HCT116 (cell line): ENCODE results near the gene UMPS. TPM values are rescaled to one million over a fixed set of nuclear protein-coding genes. Genes with fewer than 3 reads are reported as not detected.
"Not testable (repeated sequence)": the region's sequence is repeated elsewhere in the genome, so short reads cannot be mapped to it uniquely, and the experiment has no call there.

ENCODE experiments used
- ATAC-seq: fragments of 200-7000 bp; cut with Tn5 transposase; 2 replicates; pipeline ENCODE4 v1.9.1; 2020; ENCODE audit warnings: mild to moderate bottlenecking, moderate library complexity
- BruUV-seq: library from RNA; stranded (reverse); fragments of 400-500 nt; replicated peaks from 2 replicates; lab custom pipeline; 2021; lab: Mats Ljungman, UMichigan
- CTCF ChIA-PET: fragments of 300-600 bp; sonication (Branson Sonifier 250); formaldehyde crosslinking; loops from one replicate; lab custom pipeline; 2021; ENCODE audit warnings: antibody characterized with exemption; lab: Charles Lee
- POLR2A ChIA-PET: fragments of 300-600, 350-600 bp; sonication (Branson Sonifier 250); formaldehyde crosslinking; loops from one replicate; lab custom pipeline; 2021; ENCODE audit warnings: antibody characterized with exemption; lab: Charles Lee
- RAD21 ChIA-PET, 2 experiments: fragments of 300-600 bp; sonication (Branson Sonifier 250); formaldehyde crosslinking; loops; one replicate each; lab custom pipeline; 2023; ENCODE audit warnings: low total read pairs in 2 of 2; ENCODE audit not compliant: uncharacterized antibody in 2 of 2, unreplicated experiment in 2 of 2, low non-redundant PET in 1 of 2; lab: Charles Lee
- DNase-seq: peaks from one replicate; pipeline ENCODE4 v3.0.0-alpha.2; 2010; ENCODE audit warnings: low read depth, low spot score
- H2AFZ ChIP-seq: fragments of 200-600 bp; shearing (Covaris generic), sonication (generic); 2 replicates; pipeline ENCODE4 v1.6.1; 2017; ENCODE audit warnings: low read depth, mixed run types, mixed read lengths, antibody characterized with exemption, low read length; ENCODE audit not compliant: poor library complexity, severe bottlenecking
- H3K27ac ChIP-seq: 2 replicates; pipeline ENCODE4 v1.5.1; 2012; ENCODE audit warnings: low read depth, low read length
- H3K27me3 ChIP-seq: fragments of 200-600 bp; sonication (generic); 2 replicates; pipeline ENCODE4 v1.6.1; 2016; ENCODE audit warnings: mixed run types, low read length, mixed read lengths; ENCODE audit not compliant: insufficient read depth
- H3K36me3 ChIP-seq, 2 experiments: fragments of 200-500 bp in 1 of 2; fragments of 200-600 bp in 1 of 2; sonication (Bioruptor generic) in 1 of 2; sonication (generic) in 1 of 2; 2 replicates each; pipeline versions ENCODE4 v1.5.1 to v1.6.1; 2014 to 2016; ENCODE audit warnings: low read length in 2 of 2, inconsistent platforms in 1 of 2, mixed read lengths in 1 of 2, mixed run types in 1 of 2; ENCODE audit not compliant: insufficient read depth in 2 of 2, control insufficient read depth in 1 of 2
- H3K4me1 ChIP-seq, 2 experiments: fragments of 200-600 bp in 1 of 2; sonication (generic) in 1 of 2; 2 replicates each; pipeline versions ENCODE4 v1.5.1 to v1.6.1; 2012 to 2017; ENCODE audit warnings: low read length in 2 of 2, inconsistent platforms in 1 of 2, mild to moderate bottlenecking in 1 of 2, mixed read lengths in 1 of 2, mixed run types in 1 of 2, moderate library complexity in 1 of 2; ENCODE audit not compliant: insufficient read depth in 2 of 2, control insufficient read depth in 1 of 2
- H3K4me2 ChIP-seq: fragments of 200-600 bp; sonication (generic); 2 replicates; pipeline ENCODE4 v1.6.1; 2017; ENCODE audit warnings: mixed run types, low read length, mixed read lengths
- H3K4me3 ChIP-seq, 2 experiments: fragments of 200-600 bp in 1 of 2; sonication (generic) in 1 of 2; replicated peaks in 1 of 2; 2 replicates each; pipeline ENCODE4 v1.5.1; 2011 to 2016; ENCODE audit warnings: low read length in 2 of 2, control low read depth in 1 of 2, low read depth in 1 of 2, mild to moderate bottlenecking in 1 of 2, mixed read lengths in 1 of 2, mixed run types in 1 of 2
- H3K79me2 ChIP-seq: fragments of 200-600 bp; sonication (generic); 2 replicates; pipeline ENCODE4 v1.6.1; 2017; ENCODE audit warnings: mild to moderate bottlenecking, mixed run types, low read length, moderate library complexity, mixed read lengths; ENCODE audit not compliant: insufficient read depth
- H3K9ac ChIP-seq: fragments of 200-600 bp; sonication (generic); 2 replicates; pipeline ENCODE4 v1.6.1; 2016; ENCODE audit warnings: low read length, mixed read lengths
- H3K9me2 ChIP-seq: fragments of 200-600 bp; sonication (generic), shearing (Covaris generic); 2 replicates; pipeline ENCODE4 v1.6.1; 2017; ENCODE audit warnings: mixed run types, mild to moderate bottlenecking, moderate library complexity; ENCODE audit not compliant: insufficient read depth
- H3K9me3 ChIP-seq, 2 experiments: fragments of 200-500 bp in 1 of 2; fragments of 200-600 bp in 1 of 2; sonication (Bioruptor generic) in 1 of 2; sonication (generic) in 1 of 2; 2 replicates each; pipeline ENCODE4 v1.6.1; 2014 to 2017; ENCODE audit warnings: low read length in 2 of 2, mixed read lengths in 2 of 2, inconsistent platforms in 1 of 2, low read depth in 1 of 2, mild to moderate bottlenecking in 1 of 2, mixed run types in 1 of 2, moderate library complexity in 1 of 2; ENCODE audit not compliant: control insufficient read depth in 1 of 2, insufficient read depth in 1 of 2
- H4K20me1 ChIP-seq: fragments of 200-600 bp; sonication (generic), shearing (Covaris generic); 2 replicates; pipeline ENCODE4 v1.6.1; 2017; ENCODE audit warnings: mixed run types, mild to moderate bottlenecking, moderate library complexity; ENCODE audit not compliant: insufficient read depth
- EGR1 ChIP-seq: IDR thresholded peaks from 2 replicates; pipeline ENCODE4 v1.6.1; 2012; ENCODE audit warnings: low read depth
- ELF1 ChIP-seq: IDR thresholded peaks from 2 replicates; pipeline ENCODE4 v1.6.1; 2012; ENCODE audit warnings: low read depth, borderline replicate concordance
- EZH2 ChIP-seq: fragments of 200-600 bp; sonication (generic); IDR thresholded peaks from 2 replicates; pipeline ENCODE4 v1.6.1; 2017; ENCODE audit warnings: antibody characterized with exemption, mixed run types
- FOSL1 ChIP-seq: IDR thresholded peaks from 2 replicates; pipeline ENCODE4 v1.6.1; 2012; ENCODE audit warnings: low read depth
- POLR2A ChIP-seq: IDR thresholded peaks from 2 replicates; pipeline ENCODE4 v1.7.0; 2011; ENCODE audit warnings: borderline replicate concordance; ENCODE audit not compliant: insufficient read depth, insufficient read length; ENCODE audit errors: extremely low read depth
- POLR2AphosphoS5 ChIP-seq: IDR thresholded peaks from 2 replicates; pipeline ENCODE4 v1.6.1; 2011; ENCODE audit warnings: mild to moderate bottlenecking, low read depth, low read length, moderate library complexity
- SRF ChIP-seq: IDR thresholded peaks from 2 replicates; pipeline ENCODE4 v1.6.1; 2012; ENCODE audit warnings: low read depth
- TCF7L2 ChIP-seq: IDR thresholded peaks from 2 replicates; pipeline ENCODE4 v1.7.0; 2011; ENCODE audit warnings: borderline replicate concordance, inconsistent platforms; ENCODE audit not compliant: insufficient read depth, insufficient read length; ENCODE audit errors: extremely low read depth
- ZBTB33 ChIP-seq: IDR thresholded peaks from 2 replicates; pipeline ENCODE4 v1.6.1; 2011; ENCODE audit warnings: mild to moderate bottlenecking, low read length, moderate library complexity; ENCODE audit not compliant: insufficient replicate concordance; ENCODE audit errors: extremely low read depth
- ZFX ChIP-seq: fragments of 450-650 bp; IDR thresholded peaks from 2 replicates; pipeline ENCODE4 v1.6.1; 2017
- ZNF274 ChIP-seq: fragments of 200-500 bp; sonication (Bioruptor generic); IDR thresholded peaks from 2 replicates; pipeline ENCODE4 v1.6.1; 2014; ENCODE audit warnings: mild to moderate bottlenecking, low read depth, low read length, inconsistent platforms
- intact Hi-C: fragments of 100-400 bp; cut with micrococcal nuclease; formaldehyde crosslinking; loops from 2 replicates; pipeline ENCODE4 v1.10.0; 2022
- total RNA-seq: library from RNA; stranded (reverse); gene quantifications from one replicate; pipeline ENCODE4 v1.2.1, GENCODE V29; 2021; ENCODE audit not compliant: unreplicated experiment
- TF ChIP-seq, protein P1 (sequence below), 3 experiments: fragments of 200-600 bp in 1 of 3; sonication (generic) in 1 of 3; IDR thresholded peaks in 2 of 3; conservative IDR thresholded peaks in 1 of 3; 2 replicates each; pipeline ENCODE4 v1.5.1; 2012 to 2017; ENCODE audit warnings: low read depth in 2 of 3, low read length in 2 of 3, antibody characterized with exemption in 1 of 3, borderline replicate concordance in 1 of 3, control low read depth in 1 of 3, mild to moderate bottlenecking in 1 of 3, mixed read lengths in 1 of 3, mixed run types in 1 of 3, moderate library complexity in 1 of 3; ENCODE audit not compliant: insufficient read depth in 1 of 3

The UMPS gene
- total RNA-seq, 1 experiment from 2014 or later: 41.3 TPM

GRCh38 chr3:124752051-124752450, 21.8 kb downstream of the UMPS start:
- Histone ChIP-seq H3K27ac (no peak overlapping the region), H3K9me3 (no peaks in the 10 kb centered on the region), H3K4me2 (no peak overlapping the region), H3K9ac (no peak overlapping the region), H3K79me2 (no peaks in the 10 kb centered on the region), H3K4me3 (no peak overlapping the region), H3K27me3 (no peaks in the 10 kb centered on the region), H3K36me3 (peaks cover 0 to 7% of the 10 kb centered on the region in 2 experiments; a peak in 1 of 4 replicates), H4K20me1 (no peaks in the 10 kb centered on the region), H3K9me2 (no peaks in the 10 kb centered on the region), H2AFZ (no peak overlapping the region), H3K4me1 (no peaks in the 10 kb centered on the region)
- POLR2A ChIA-PET: no interaction called here
- intact Hi-C loops: no loop called here
- RAD21 ChIA-PET: no interaction called here
- TF ChIP-seq ZFX (no peak), EZH2 (no peak), SRF (no peak), TCF7L2 (no peak), ELF1 (no peak), POLR2AphosphoS5 (no peak), ZNF274 (no peak), ZBTB33 (no peak), EGR1 (no peak), FOSL1 (no peak), POLR2A (no peak)
- TF ChIP-seq, protein P1, sequence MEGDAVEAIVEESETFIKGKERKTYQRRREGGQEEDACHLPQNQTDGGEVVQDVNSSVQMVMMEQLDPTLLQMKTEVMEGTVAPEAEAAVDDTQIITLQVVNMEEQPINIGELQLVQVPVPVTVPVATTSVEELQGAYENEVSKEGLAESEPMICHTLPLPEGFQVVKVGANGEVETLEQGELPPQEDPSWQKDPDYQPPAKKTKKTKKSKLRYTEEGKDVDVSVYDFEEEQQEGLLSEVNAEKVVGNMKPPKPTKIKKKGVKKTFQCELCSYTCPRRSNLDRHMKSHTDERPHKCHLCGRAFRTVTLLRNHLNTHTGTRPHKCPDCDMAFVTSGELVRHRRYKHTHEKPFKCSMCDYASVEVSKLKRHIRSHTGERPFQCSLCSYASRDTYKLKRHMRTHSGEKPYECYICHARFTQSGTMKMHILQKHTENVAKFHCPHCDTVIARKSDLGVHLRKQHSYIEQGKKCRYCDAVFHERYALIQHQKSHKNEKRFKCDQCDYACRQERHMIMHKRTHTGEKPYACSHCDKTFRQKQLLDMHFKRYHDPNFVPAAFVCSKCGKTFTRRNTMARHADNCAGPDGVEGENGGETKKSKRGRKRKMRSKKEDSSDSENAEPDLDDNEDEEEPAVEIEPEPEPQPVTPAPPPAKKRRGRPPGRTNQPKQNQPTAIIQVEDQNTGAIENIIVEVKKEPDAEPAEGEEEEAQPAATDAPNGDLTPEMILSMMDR (IDR thresholded peaks at IDR 0.05 in 2 of 3, conservative IDR thresholded peaks at IDR 0.05 in 1 of 3; ENCODE audit: borderline replicate concordance in 1 of 3, insufficient read depth in 1 of 3, low read depth in 2 of 3, low read length in 2 of 3): no peak
- ATAC-seq (no peak), DNase-seq (no peak)
- CTCF ChIA-PET: no interaction called here
- no TSS peak for BruUV-seq

GRCh38 chr3:124757926-124758325, 27.7 kb downstream of the UMPS start:
- not testable (repeated sequence) for ATAC-seq

More at GRCh38 chr3:124757926-124758325, 27.7 kb downstream of the UMPS start:
- H3K4me1 ChIP-seq, DNase-seq, H3K79me2 ChIP-seq, H3K9ac ChIP-seq, H3K9me2 ChIP-seq, RAD21 ChIA-PET, H3K4me2 ChIP-seq, POLR2A ChIA-PET, CTCF ChIA-PET, H3K27ac ChIP-seq, BruUV-seq, H3K27me3 ChIP-seq, H3K9me3 ChIP-seq, H3K4me3 ChIP-seq, H3K36me3 ChIP-seq, H4K20me1 ChIP-seq, H2AFZ ChIP-seq, intact Hi-C loops: not testable (repeated sequence)
